ENCODE data around the gene HSPB6. TPM values are rescaled to one million over a fixed set of nuclear protein-coding genes. Genes with fewer than 3 reads are reported as not detected.
A peak's percentile ranks its signal among the peaks of the same experiment; 100 is the strongest.

Gene HSPB6
- total RNA-seq, 1 experiment from 2014 or later = 0.37 TPM

DNA sequence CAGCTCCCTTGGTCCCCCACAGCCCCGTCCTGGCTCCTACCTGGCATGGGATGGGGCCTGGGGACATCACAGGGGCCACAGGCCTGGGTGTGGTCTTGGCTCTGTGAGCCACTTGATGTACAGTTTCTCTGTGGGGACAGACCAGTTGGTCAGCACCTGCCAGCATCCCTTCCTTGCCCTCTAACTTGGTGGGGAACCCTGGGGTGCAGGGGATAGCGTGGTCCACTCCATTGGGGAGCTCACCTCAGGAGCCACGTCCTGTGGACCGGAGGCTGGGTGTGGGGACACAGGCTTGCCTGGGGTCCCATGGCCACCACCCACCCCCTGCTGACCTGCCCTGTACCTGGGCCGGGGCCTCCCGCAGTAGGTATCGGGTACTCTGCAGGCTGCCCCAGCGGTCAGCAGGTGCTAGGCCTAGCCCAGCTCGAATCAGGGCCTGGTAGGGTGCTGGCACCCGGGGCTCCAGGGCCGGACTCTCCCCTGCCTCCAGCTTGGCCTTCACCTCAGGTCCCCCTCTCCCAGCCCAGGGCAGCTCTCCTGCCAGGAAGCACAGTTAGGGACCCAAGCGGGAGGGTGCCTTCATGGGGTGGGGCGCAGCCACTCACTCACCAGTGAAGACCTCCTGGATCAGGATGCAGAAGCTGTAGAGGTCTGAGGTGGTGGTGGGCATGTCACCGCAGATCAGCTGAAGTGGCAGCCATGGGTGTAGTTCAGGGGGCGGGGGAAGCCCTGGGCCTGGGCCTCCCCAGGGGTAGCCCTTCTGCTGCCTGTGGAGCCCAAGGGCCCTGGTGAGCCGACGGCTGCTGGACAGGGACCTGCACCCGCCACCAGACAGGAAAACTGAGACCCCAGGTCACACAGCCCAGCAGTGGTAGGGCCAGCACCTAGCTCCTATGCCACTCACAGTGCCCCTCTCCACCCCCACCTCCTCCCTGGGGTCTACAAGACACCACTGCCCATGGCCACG lies 33.4 kb upstream of the HSPB6 start:
- Histone ChIP-seq H3T11ph (ENCODE audit: low read length) (no peak overlapping the region), H3K27me3 (ENCODE audit: insufficient read depth, low read length) (no peaks in the 10 kb centered on the region), H3K79me2 (ENCODE audit: insufficient read depth, low read length) (no peaks in the 10 kb centered on the region), H3K79me1 (ENCODE audit: insufficient read depth, low read depth, low read length, poor library complexity, severe bottlenecking) (no peaks in the 10 kb centered on the region), H2AFZ (ENCODE audit: low read length) (no peak overlapping the region), H3K27ac (ENCODE audit: insufficient read length, low read depth, low read length) (no peak overlapping the region), H2BK15ac (ENCODE audit: low read depth, low read length) (no peak overlapping the region), H3K4me2 (ENCODE audit: insufficient read depth, insufficient read length, low read length) (no peak overlapping the region), H4K8ac (replicated peaks; ENCODE audit: insufficient read length, low read depth, low read length) (no peak overlapping the region), H3K56ac (ENCODE audit: insufficient read length, low read depth, low read length) (no peak overlapping the region), H3K9ac (ENCODE audit: extremely low read depth, insufficient read length, low read length) (no peak overlapping the region), H3K4me1 (ENCODE audit: insufficient read depth, low read length) (no peaks in the 10 kb centered on the region), H4K91ac (ENCODE audit: insufficient read length, low read depth, low read length) (no peak overlapping the region), H3K23me2 (ENCODE audit: insufficient read length, low read depth, low read length, poor library complexity, severe bottlenecking) (peaks cover under 1% of the 10 kb centered on the region), H2BK20ac (ENCODE audit: low read depth, low read length, poor library complexity, severe bottlenecking) (no peak overlapping the region), H2BK5ac (ENCODE audit: insufficient read length, low read length) (no peak overlapping the region), H3K4ac (ENCODE audit: low read depth, low read length) (no peak overlapping the region), H2BK120ac (ENCODE audit: low read depth, low read length, poor library complexity, severe bottlenecking) (no peak overlapping the region), H3K18ac (ENCODE audit: insufficient read length, low read depth, low read length) (no peak overlapping the region), H2BK12ac (ENCODE audit: insufficient read length, low read depth, low read length) (no peak overlapping the region), H3K9me3 (ENCODE audit: control insufficient read depth, low read depth, low read length) (no peaks in the 10 kb centered on the region), H2AK5ac (ENCODE audit: insufficient read length, low read length) (no peak overlapping the region), H3K14ac (ENCODE audit: insufficient read depth, low read length) (no peak overlapping the region), H4K5ac (ENCODE audit: insufficient read length, low read depth, low read length) (no peak overlapping the region), H4K20me1 (ENCODE audit: control insufficient read depth, insufficient read depth, insufficient read length) (peaks cover 3% of the 10 kb centered on the region), H3K23ac (ENCODE audit: insufficient read length, low read depth, low read length) (no peak overlapping the region)
- no peak overlapping the region for H3K4me3 Mint-ChIP-seq
- H3K36me3 Mint-ChIP-seq (ENCODE audit: insufficient read depth in 1 of 3, low read depth in 3 of 3) = no peaks in the 10 kb centered on the region; a peak in 1 of 7 replicates
- no peaks in the 10 kb centered on the region for H3K9me3 Mint-ChIP-seq
- H3K27ac Mint-ChIP-seq = no peak overlapping the region
- no CpG with 5 or more reads among the region's 19 CpGs for WGBS (ENCODE audit: extremely low coverage, insufficient read length, low lambda C conversion rate)
- peaks cover 7% of the 10 kb centered on the region for H3K27me3 Mint-ChIP-seq (ENCODE audit: low read depth)
- peak; percentile 20 for DNase-seq
- peaks cover 8 to 15% of the 10 kb centered on the region in 2 experiments for H3K4me1 Mint-ChIP-seq
- TF ChIP-seq, protein P1, sequence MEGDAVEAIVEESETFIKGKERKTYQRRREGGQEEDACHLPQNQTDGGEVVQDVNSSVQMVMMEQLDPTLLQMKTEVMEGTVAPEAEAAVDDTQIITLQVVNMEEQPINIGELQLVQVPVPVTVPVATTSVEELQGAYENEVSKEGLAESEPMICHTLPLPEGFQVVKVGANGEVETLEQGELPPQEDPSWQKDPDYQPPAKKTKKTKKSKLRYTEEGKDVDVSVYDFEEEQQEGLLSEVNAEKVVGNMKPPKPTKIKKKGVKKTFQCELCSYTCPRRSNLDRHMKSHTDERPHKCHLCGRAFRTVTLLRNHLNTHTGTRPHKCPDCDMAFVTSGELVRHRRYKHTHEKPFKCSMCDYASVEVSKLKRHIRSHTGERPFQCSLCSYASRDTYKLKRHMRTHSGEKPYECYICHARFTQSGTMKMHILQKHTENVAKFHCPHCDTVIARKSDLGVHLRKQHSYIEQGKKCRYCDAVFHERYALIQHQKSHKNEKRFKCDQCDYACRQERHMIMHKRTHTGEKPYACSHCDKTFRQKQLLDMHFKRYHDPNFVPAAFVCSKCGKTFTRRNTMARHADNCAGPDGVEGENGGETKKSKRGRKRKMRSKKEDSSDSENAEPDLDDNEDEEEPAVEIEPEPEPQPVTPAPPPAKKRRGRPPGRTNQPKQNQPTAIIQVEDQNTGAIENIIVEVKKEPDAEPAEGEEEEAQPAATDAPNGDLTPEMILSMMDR (conservative IDR thresholded peaks at IDR 0.05) = no peak

Measured in H9 (cell line).